GM23338 (cell line): Measurements from ENCODE around the gene NF1. TPM values are rescaled to one million over a fixed set of nuclear protein-coding genes. Genes with fewer than 3 reads are reported as not detected.

Experiments
- ATAC-seq: fragments of 200-7000 bp; cut with Tn5 transposase; 3 replicates; pipeline ENCODE4 v1.9.1; 2020
- DNase-seq: peaks from one replicate; pipeline ENCODE4 v3.0.0-alpha.2; 2015; ENCODE audit warnings: low spot score
- H2AFZ ChIP-seq: fragments of 200-600 bp; sonication (generic); 2 replicates; pipeline ENCODE4 v1.8.0; 2016; ENCODE audit warnings: antibody characterized with exemption, mild to moderate bottlenecking, moderate library complexity
- H3F3A ChIP-seq: fragments of 200-600 bp; sonication (generic); replicated peaks from 2 replicates; pipeline ENCODE4 v1.8.0; 2017; ENCODE audit warnings: antibody characterized with exemption, mixed run types, low read depth
- H3K27ac ChIP-seq: fragments of 200-600 bp; sonication (generic); 2 replicates; pipeline ENCODE4 v1.6.1; 2016; ENCODE audit warnings: low read depth
- H3K27me3 ChIP-seq: fragments of 200-600 bp; sonication (generic); 2 replicates; pipeline ENCODE4 v1.8.0; 2016; ENCODE audit warnings: mild to moderate bottlenecking, mixed run types, moderate library complexity; ENCODE audit not compliant: insufficient read depth
- H3K36me3 ChIP-seq: fragments of 200-600 bp; sonication (generic); 2 replicates; pipeline ENCODE4 v1.8.0; 2016; ENCODE audit warnings: mild to moderate bottlenecking; ENCODE audit not compliant: insufficient read depth
- H3K4me1 ChIP-seq: fragments of 200-600 bp; sonication (generic); 2 replicates; pipeline ENCODE4 v1.8.0; 2016; ENCODE audit warnings: mild to moderate bottlenecking, moderate library complexity; ENCODE audit not compliant: insufficient read depth
- H3K4me2 ChIP-seq: fragments of 200-600 bp; sonication (generic); 2 replicates; pipeline ENCODE4 v1.7.1; 2017; ENCODE audit warnings: mixed run types
- H3K4me3 ChIP-seq: fragments of 200-600 bp; sonication (generic); 2 replicates; pipeline ENCODE4 v1.6.1; 2016; ENCODE audit warnings: mixed run types
- H3K79me2 ChIP-seq: fragments of 200-600 bp; sonication (generic); replicated peaks from 2 replicates; pipeline ENCODE4 v1.8.0; 2017; ENCODE audit warnings: mild to moderate bottlenecking; ENCODE audit not compliant: insufficient read depth
- H3K9me2 ChIP-seq: fragments of 200-600 bp; sonication (generic); 2 replicates; pipeline ENCODE4 v1.8.0; 2017; ENCODE audit not compliant: insufficient read depth
- H4K20me1 ChIP-seq: fragments of 200-600 bp; sonication (generic); replicated peaks from 2 replicates; pipeline ENCODE4 v1.8.0; 2017; ENCODE audit warnings: mild to moderate bottlenecking; ENCODE audit not compliant: insufficient read depth
- H3K27ac Mint-ChIP-seq: 2 replicates; pipeline ENCODE4 v1.8.0; 2020; ENCODE audit warnings: inconsistent platforms, mild to moderate bottlenecking, moderate library complexity, mixed read lengths
- H3K27me3 Mint-ChIP-seq: 3 replicates; pipeline ENCODE4 v1.8.0; 2022; ENCODE audit warnings: low read depth, mild to moderate bottlenecking, moderate library complexity, mixed read lengths, inconsistent platforms; ENCODE audit not compliant: insufficient read depth, poor library complexity
- H3K36me3 Mint-ChIP-seq: 3 replicates; pipeline ENCODE4 v1.8.0; 2021; ENCODE audit warnings: low read depth, mild to moderate bottlenecking, inconsistent platforms, moderate library complexity, mixed read lengths
- H3K4me1 Mint-ChIP-seq: 3 replicates; pipeline ENCODE4 v1.8.0; 2020; ENCODE audit warnings: mild to moderate bottlenecking, inconsistent platforms, mixed read lengths
- H3K4me3 Mint-ChIP-seq: 3 replicates; pipeline ENCODE4 v1.8.0; 2021; ENCODE audit warnings: moderate library complexity, mild to moderate bottlenecking, inconsistent platforms, mixed read lengths
- H3K9me3 Mint-ChIP-seq: 3 replicates; pipeline ENCODE4 v1.8.0; 2020; ENCODE audit warnings: moderate library complexity, mild to moderate bottlenecking, inconsistent platforms, mixed read lengths
- CREB1 ChIP-seq: fragments of 250-450 bp; sonication (Bioruptor Pico); IDR thresholded peaks from 2 replicates; pipeline ENCODE4 v1.5.0; 2020; ENCODE audit warnings: low read depth, mild to moderate bottlenecking, moderate library complexity
- EZH2 ChIP-seq: fragments of 200-600 bp; sonication (generic); IDR thresholded peaks from one replicate; pipeline ENCODE4 v1.8.0; 2017; ENCODE audit warnings: antibody characterized with exemption, mild to moderate bottlenecking, low read depth; ENCODE audit not compliant: unreplicated experiment
- EZH2phosphoT487 ChIP-seq: fragments of 200-600 bp; sonication (generic); IDR thresholded peaks from one replicate; pipeline ENCODE4 v1.8.1; 2018; ENCODE audit warnings: antibody characterized with exemption; ENCODE audit not compliant: unreplicated experiment
- JUNB ChIP-seq: IDR thresholded peaks from one replicate; pipeline ENCODE4 v1.6.1; 2016; ENCODE audit warnings: antibody characterized with exemption; ENCODE audit not compliant: unreplicated experiment
- NANOG ChIP-seq: IDR thresholded peaks from 2 replicates; pipeline ENCODE4 v1.6.1; 2016; ENCODE audit warnings: antibody characterized with exemption, borderline replicate concordance
- POLR2AphosphoS5 ChIP-seq: IDR thresholded peaks from 2 replicates; pipeline ENCODE4 v1.6.1; 2016; ENCODE audit warnings: antibody characterized with exemption, low read depth
- STAT1 ChIP-seq: IDR thresholded peaks from one replicate; pipeline ENCODE4 v1.6.1; 2016; ENCODE audit warnings: antibody characterized with exemption; ENCODE audit not compliant: unreplicated experiment
- ZNF114 ChIP-seq: fragments of 250-450 bp; sonication (Bioruptor Pico); IDR thresholded peaks from 2 replicates; pipeline ENCODE4 v1.5.0; 2020; ENCODE audit warnings: mild to moderate bottlenecking, moderate library complexity
- ZNF331 ChIP-seq: fragments of 250-450 bp; sonication (Bioruptor Pico); IDR thresholded peaks from 2 replicates; pipeline ENCODE4 v1.5.0; 2020; ENCODE audit warnings: low read depth, mild to moderate bottlenecking, moderate library complexity
- polyA plus RNA-seq: library from polyadenylated mRNA; unstranded; fragments of >200 nt; fragmentation: Nextera tagmentation; extraction: Ambion mirVana; gene quantifications from 2 replicates; pipeline ENCODE4 v1.2.1, GENCODE V29; 2016
- total RNA-seq: library from RNA; depleted of rRNA; stranded (reverse); fragments of >200 nt; shearing (Covaris generic); gene quantifications from 2 replicates; pipeline ENCODE4 v1.2.3, GENCODE V29; 2014
- TF ChIP-seq, protein P1 (sequence below), 2 experiments: fragments of 200-600 bp in 1 of 2; sonication (generic) in 1 of 2; conservative IDR thresholded peaks; 2 replicates each; pipeline versions ENCODE4 v1.5.1 to v1.6.1; 2016 to 2017; ENCODE audit warnings: antibody characterized with exemption in 2 of 2, low read depth in 2 of 2, mild to moderate bottlenecking in 2 of 2, moderate library complexity in 1 of 2
- TF ChIP-seq, protein P2 (sequence below): IDR thresholded peaks from 2 replicates; pipeline ENCODE4 v1.6.1; 2016; ENCODE audit warnings: antibody characterized with exemption
- TF ChIP-seq, protein P3 (sequence below): IDR thresholded peaks from one replicate; pipeline ENCODE4 v1.6.1; 2018; ENCODE audit warnings: antibody characterized with exemption; ENCODE audit not compliant: unreplicated experiment
- TF ChIP-seq, protein P4 (sequence below): fragments of 250-450 bp; sonication (Bioruptor Pico); IDR thresholded peaks from 2 replicates; pipeline ENCODE4 v1.5.0; 2020; ENCODE audit warnings: mild to moderate bottlenecking, moderate library complexity

The NF1 gene
- total and polyA plus RNA-seq, 2 experiments from 2014 or later, result 16.3 to 49.7 TPM

DNA sequence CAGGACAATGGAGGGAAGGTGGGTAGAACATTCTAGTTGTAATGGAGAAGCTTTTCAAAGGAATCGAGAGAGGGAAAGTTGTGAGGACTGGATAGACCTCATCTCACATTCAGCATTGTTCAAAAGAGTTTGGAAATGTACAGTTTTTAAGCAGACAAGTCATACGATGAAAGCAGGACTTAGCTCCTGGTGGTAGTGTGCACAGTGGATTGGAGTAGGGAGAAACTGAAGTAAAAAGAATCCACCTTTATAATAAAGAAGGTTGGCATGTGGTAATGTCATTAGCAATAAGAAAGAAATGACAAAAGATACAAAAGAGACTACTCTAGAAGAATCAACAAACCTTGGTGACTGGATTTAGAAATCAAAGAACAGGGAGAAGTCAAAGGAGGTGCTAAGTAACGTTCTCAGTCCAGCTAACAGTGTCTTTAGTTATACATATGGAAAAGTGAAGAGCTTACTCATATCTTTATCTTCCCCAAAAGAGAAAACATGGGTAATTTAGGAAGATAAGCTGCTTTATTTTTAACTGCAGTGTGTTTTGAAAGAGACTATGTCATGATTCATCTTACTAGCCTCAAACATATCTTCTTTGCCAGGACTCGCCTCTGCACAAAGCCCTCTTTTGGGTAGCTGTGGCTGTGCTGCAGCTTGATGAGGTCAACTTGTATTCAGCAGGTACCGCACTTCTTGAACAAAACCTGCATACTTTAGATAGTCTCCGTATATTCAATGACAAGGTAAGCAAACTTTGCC, 245.3 kb downstream of the NF1 start:
- no peak for ATAC-seq
- Histone ChIP-seq H3K27me3 (no peaks in the 10 kb centered on the region), H3F3A (no peaks in the 10 kb centered on the region), H2AFZ (no peak overlapping the region), H3K4me1 (no peaks in the 10 kb centered on the region), H4K20me1 (no peaks in the 10 kb centered on the region), H3K9me2 (no peaks in the 10 kb centered on the region), H3K27ac (no peak overlapping the region), H3K4me3 (no peak overlapping the region), H3K4me2 (no peak overlapping the region), H3K36me3 (no peaks in the 10 kb centered on the region), H3K79me2 (no peaks in the 10 kb centered on the region)
- H3K27ac Mint-ChIP-seq, result no peak overlapping the region; the same call in 1 of the 2 replicates
- H3K4me1 Mint-ChIP-seq, result peaks cover 8% of the 10 kb centered on the region
- DNase-seq, result no peak
- no peaks in the 10 kb centered on the region for H3K9me3 Mint-ChIP-seq
- H3K27me3 Mint-ChIP-seq, result no peaks in the 10 kb centered on the region
- TF ChIP-seq, protein P1, sequence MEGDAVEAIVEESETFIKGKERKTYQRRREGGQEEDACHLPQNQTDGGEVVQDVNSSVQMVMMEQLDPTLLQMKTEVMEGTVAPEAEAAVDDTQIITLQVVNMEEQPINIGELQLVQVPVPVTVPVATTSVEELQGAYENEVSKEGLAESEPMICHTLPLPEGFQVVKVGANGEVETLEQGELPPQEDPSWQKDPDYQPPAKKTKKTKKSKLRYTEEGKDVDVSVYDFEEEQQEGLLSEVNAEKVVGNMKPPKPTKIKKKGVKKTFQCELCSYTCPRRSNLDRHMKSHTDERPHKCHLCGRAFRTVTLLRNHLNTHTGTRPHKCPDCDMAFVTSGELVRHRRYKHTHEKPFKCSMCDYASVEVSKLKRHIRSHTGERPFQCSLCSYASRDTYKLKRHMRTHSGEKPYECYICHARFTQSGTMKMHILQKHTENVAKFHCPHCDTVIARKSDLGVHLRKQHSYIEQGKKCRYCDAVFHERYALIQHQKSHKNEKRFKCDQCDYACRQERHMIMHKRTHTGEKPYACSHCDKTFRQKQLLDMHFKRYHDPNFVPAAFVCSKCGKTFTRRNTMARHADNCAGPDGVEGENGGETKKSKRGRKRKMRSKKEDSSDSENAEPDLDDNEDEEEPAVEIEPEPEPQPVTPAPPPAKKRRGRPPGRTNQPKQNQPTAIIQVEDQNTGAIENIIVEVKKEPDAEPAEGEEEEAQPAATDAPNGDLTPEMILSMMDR (conservative IDR thresholded peaks at IDR 0.05; ENCODE audit: low read depth in 2 of 2), result no peak
- TF ChIP-seq ZNF114 (CRISPR knock-in tag), result no peak
- TF ChIP-seq EZH2phosphoT487, result no peak
- TF ChIP-seq, protein P2, sequence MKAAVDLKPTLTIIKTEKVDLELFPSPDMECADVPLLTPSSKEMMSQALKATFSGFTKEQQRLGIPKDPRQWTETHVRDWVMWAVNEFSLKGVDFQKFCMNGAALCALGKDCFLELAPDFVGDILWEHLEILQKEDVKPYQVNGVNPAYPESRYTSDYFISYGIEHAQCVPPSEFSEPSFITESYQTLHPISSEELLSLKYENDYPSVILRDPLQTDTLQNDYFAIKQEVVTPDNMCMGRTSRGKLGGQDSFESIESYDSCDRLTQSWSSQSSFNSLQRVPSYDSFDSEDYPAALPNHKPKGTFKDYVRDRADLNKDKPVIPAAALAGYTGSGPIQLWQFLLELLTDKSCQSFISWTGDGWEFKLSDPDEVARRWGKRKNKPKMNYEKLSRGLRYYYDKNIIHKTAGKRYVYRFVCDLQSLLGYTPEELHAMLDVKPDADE, result no peak
- no peak for TF ChIP-seq EZH2
- TF ChIP-seq, protein P3, sequence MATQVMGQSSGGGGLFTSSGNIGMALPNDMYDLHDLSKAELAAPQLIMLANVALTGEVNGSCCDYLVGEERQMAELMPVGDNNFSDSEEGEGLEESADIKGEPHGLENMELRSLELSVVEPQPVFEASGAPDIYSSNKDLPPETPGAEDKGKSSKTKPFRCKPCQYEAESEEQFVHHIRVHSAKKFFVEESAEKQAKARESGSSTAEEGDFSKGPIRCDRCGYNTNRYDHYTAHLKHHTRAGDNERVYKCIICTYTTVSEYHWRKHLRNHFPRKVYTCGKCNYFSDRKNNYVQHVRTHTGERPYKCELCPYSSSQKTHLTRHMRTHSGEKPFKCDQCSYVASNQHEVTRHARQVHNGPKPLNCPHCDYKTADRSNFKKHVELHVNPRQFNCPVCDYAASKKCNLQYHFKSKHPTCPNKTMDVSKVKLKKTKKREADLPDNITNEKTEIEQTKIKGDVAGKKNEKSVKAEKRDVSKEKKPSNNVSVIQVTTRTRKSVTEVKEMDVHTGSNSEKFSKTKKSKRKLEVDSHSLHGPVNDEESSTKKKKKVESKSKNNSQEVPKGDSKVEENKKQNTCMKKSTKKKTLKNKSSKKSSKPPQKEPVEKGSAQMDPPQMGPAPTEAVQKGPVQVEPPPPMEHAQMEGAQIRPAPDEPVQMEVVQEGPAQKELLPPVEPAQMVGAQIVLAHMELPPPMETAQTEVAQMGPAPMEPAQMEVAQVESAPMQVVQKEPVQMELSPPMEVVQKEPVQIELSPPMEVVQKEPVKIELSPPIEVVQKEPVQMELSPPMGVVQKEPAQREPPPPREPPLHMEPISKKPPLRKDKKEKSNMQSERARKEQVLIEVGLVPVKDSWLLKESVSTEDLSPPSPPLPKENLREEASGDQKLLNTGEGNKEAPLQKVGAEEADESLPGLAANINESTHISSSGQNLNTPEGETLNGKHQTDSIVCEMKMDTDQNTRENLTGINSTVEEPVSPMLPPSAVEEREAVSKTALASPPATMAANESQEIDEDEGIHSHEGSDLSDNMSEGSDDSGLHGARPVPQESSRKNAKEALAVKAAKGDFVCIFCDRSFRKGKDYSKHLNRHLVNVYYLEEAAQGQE, result no peak
- no peak for TF ChIP-seq CREB1 (CRISPR knock-in tag)
- no peak for TF ChIP-seq JUNB
- TF ChIP-seq NANOG, result no peak
- no peak for TF ChIP-seq STAT1
- TF ChIP-seq, protein P4, sequence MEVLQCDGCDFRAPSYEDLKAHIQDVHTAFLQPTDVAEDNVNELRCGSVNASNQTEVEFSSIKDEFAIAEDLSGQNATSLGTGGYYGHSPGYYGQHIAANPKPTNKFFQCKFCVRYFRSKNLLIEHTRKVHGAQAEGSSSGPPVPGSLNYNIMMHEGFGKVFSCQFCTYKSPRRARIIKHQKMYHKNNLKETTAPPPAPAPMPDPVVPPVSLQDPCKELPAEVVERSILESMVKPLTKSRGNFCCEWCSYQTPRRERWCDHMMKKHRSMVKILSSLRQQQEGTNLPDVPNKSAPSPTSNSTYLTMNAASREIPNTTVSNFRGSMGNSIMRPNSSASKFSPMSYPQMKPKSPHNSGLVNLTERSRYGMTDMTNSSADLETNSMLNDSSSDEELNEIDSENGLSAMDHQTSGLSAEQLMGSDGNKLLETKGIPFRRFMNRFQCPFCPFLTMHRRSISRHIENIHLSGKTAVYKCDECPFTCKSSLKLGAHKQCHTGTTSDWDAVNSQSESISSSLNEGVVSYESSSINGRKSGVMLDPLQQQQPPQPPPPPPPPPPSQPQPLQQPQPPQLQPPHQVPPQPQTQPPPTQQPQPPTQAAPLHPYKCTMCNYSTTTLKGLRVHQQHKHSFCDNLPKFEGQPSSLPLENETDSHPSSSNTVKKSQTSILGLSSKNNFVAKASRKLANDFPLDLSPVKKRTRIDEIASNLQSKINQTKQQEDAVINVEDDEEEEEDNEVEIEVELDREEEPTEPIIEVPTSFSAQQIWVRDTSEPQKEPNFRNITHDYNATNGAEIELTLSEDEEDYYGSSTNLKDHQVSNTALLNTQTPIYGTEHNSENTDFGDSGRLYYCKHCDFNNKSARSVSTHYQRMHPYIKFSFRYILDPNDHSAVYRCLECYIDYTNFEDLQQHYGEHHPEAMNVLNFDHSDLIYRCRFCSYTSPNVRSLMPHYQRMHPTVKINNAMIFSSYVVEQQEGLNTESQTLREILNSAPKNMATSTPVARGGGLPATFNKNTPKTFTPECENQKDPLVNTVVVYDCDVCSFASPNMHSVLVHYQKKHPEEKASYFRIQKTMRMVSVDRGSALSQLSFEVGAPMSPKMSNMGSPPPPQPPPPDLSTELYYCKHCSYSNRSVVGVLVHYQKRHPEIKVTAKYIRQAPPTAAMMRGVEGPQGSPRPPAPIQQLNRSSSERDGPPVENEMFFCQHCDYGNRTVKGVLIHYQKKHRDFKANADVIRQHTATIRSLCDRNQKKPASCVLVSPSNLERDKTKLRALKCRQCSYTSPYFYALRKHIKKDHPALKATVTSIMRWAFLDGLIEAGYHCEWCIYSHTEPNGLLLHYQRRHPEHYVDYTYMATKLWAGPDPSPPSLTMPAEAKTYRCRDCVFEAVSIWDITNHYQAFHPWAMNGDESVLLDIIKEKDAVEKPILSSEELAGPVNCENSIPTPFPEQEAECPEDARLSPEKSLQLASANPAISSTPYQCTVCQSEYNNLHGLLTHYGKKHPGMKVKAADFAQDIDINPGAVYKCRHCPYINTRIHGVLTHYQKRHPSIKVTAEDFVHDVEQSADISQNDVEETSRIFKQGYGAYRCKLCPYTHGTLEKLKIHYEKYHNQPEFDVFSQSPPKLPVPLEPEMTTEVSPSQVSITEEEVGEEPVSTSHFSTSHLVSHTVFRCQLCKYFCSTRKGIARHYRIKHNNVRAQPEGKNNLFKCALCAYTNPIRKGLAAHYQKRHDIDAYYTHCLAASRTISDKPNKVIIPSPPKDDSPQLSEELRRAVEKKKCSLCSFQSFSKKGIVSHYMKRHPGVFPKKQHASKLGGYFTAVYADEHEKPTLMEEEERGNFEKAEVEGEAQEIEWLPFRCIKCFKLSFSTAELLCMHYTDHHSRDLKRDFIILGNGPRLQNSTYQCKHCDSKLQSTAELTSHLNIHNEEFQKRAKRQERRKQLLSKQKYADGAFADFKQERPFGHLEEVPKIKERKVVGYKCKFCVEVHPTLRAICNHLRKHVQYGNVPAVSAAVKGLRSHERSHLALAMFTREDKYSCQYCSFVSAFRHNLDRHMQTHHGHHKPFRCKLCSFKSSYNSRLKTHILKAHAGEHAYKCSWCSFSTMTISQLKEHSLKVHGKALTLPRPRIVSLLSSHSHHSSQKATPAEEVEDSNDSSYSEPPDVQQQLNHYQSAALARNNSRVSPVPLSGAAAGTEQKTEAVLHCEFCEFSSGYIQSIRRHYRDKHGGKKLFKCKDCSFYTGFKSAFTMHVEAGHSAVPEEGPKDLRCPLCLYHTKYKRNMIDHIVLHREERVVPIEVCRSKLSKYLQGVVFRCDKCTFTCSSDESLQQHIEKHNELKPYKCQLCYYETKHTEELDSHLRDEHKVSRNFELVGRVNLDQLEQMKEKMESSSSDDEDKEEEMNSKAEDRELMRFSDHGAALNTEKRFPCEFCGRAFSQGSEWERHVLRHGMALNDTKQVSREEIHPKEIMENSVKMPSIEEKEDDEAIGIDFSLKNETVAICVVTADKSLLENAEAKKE (CRISPR knock-in tag), result no peak
- TF ChIP-seq POLR2AphosphoS5, result no peak
- no peak for TF ChIP-seq ZNF331 (CRISPR knock-in tag)
- peaks cover 7% of the 10 kb centered on the region; the same call in 1 of the 3 replicates for H3K36me3 Mint-ChIP-seq
- H3K4me3 Mint-ChIP-seq, result no peak overlapping the region
